HG02840 (cell line): ENCODE measurements around the gene MAP3K9.
"Not testable (repeated sequence)": the region's sequence is repeated elsewhere in the genome, so short reads cannot be mapped to it uniquely, and the experiment has no call there.

Source experiments
- ATAC-seq: cut with Tn5 transposase; IDR thresholded peaks from one replicate; pipeline ENCODE4 v1.9.1; 2021; ENCODE audit warnings: mild to moderate bottlenecking, moderate library complexity, moderate number of reproducible peaks; ENCODE audit not compliant: unreplicated experiment, low FRiP score

MAP3K9 gene

GRCh38 chr14:70809225-70810219 is at the start of gene MAP3K9:
MAP3K9 (minus strand) TSS chr14:70809513; CDS start chr14:70809171, 342 bp downstream.
- peak; percentile 87 for ATAC-seq

DNA sequence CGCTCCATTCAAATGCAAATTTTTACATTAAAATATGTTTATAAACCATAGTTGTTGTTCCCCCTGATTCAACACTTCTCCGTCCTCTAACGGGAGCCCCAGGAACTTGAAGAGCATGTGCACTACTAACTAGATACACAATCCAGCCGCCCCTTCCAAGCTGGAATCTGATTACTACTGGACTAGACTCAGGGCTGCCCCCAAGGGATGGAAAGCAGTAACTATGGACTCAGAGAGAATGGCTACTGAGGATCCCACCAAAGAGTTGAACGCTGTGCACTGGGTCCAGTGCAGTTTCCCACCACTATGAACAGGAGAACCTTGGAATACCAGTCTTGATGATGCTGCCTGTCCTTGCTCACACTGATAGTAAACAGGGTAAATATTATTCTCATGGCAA is 49.3 kb upstream of the MAP3K9 start:
- ATAC-seq, result no peak

DNA sequence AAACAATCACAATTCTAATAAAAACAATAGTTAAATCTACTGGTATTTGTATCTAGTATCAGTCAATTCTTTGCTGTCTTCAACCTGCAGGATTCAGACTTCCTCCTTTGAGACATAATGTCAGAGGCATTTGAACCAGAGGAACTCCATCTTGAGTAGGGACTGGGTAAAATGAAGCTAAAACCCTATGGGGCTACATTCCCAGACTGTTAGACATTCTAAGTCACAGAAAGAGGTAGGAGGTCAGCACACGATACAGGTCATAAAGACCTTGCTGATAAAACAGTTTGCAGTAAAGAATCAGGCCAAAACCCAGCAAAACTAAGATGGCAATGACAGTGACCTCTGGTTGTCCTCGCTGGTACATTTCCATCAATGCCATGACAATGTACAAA is 48.2 kb upstream of the MAP3K9 start:
- ATAC-seq, result no peak

GRCh38 chr14:70856851-70857495 is 47.7 kb upstream of the MAP3K9 start:
- no peak for ATAC-seq

- no peak for ATAC-seq
Observed at GRCh38 chr14:70855486-70855885, 46.2 kb upstream of the MAP3K9 start.

GRCh38 chr14:70853658-70854057 is 44.3 kb upstream of the MAP3K9 start:
- ATAC-seq, result not testable (repeated sequence)

GRCh38 chr14:70847406-70848090 is 38.2 kb upstream of the MAP3K9 start:
- ATAC-seq, result no peak

DNA sequence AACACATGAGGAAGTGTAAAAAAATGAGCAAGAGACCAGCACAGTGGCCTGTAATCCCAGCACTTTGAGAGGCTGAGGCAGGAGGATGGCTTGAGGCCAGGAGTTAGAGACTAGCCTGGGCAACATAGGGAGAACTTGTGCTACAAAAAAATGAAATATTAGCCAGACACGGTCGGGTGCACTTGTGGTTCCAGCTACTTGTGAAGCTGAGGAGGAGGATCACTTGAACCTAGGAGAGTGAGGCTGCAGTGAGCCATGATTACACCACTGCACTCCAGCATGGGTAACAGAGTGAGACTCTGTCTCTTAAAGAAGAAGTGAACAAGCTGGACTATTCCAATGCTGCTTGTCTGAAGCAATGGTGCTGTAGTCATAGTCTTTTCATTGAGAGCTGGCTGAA is 36.3 kb upstream of the MAP3K9 start:
- ATAC-seq, result no peak

GRCh38 chr14:70842851-70843462 is 33.6 kb upstream of the MAP3K9 start:
- ATAC-seq, result no peak

DNA sequence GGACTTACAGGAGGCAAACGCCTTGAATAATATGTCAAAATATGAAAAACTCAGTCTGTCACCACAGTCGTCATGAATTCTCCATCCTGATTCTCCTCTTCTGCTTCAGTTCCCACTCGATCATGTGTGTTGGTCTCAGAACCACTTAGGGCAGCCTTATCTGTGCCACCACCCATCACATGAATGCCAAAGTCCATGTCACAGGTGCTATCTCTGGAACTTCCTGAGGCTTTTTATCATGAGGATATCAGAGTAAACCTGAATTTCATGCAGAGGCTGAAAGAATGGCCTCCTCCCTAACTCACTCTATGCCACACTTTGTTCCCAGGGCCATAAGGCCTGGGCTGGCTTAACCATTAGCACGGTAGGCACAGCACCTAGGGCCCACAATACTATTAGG is 28.8 kb upstream of the MAP3K9 start:
- ATAC-seq, result no peak

DNA sequence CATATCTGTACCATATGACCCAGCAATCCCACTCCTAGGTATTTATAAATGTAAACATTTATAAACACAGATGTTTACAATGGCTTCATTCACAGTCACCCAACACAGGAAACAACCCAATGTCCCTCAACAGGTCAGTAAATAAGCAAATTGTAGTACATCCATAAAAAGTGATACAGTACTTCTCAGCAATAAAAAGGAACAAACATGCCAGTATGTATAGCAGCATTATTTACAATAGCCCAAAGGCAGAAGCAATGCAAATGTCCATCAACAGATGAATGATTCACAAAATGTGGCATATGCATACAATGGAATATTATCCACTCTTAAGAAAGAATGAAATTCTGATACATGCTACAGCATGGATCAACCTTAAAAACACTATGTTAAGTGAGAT is 27.6 kb upstream of the MAP3K9 start:
- ATAC-seq, result no peak

DNA sequence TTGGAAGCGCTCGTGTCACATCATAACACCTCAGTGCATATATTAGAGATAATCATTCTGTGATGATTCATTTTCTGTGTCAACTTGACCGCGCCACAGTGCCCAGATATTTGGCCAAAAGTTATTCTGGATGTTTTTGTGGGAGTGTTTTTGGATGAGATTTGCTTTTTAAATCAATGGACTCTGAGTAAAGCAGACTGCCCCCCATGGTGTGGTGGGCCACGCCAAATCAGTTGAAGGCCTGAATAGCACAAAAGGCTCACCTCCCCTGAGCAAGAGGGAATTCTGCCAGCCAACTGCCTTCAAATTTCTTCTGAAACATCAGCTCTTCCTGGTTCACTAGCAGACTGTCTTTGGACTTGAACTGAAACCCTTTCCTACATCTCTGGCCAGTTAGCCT is 24.6 kb upstream of the MAP3K9 start:
- ATAC-seq, result no peak

DNA sequence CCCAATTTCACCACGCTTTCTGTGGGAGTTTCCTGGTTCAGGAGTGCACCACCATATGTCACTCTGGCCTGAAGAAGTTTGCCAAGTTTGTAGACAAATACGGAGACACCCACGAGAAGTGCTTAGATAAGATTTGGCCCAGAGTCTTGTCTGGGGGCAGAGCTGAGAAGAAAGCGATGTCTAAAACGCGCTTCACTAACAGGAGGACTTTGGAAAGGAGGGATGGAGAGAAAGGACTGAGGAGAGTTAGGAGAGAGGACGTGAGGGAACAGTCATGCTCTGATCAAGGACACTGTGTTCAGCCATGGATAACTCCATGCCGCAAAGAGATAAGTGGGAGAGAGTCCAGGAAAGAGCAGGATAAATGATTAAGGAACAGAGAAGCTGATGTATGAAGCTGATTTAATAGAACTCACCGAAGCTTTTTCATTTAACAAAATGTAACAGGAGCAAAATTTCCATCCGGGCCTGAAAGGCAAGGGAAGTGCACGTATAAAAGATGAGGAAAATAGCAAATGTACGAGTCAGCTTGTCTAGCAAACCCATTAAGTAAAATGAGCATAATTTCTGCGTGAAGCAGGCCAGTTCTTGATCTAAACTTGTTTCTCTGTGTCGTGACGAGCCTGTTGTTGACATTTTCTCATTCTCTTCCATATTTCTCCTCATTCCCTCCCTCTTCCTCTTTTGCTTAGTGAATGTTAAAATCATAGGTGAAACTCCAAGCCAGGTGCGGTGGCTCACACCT is 23.4 kb upstream of the MAP3K9 start:
- ATAC-seq, result no peak

GRCh38 chr14:70830998-70831781 is 21.9 kb upstream of the MAP3K9 start:
- ATAC-seq, result no peak

DNA sequence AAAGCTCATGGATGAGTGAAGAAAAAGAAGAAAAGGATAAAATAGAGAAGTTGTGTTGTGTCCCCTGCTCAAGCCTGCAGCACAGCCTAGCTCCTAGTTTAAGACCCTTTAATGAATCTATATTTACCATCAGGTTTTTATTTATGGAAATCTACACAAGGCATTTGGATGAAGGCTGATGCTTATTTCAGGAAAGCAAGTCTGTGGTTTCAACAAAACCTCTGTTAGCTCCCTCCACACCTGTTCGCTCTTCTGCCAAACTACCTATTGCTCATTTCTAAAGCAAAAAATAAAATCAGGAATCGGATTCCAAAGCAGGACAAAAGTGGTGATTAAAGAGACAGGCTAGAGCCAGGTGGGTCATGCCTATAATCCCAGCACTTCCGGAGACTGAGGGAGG is 18.9 kb upstream of the MAP3K9 start:
- ATAC-seq, result no peak

DNA sequence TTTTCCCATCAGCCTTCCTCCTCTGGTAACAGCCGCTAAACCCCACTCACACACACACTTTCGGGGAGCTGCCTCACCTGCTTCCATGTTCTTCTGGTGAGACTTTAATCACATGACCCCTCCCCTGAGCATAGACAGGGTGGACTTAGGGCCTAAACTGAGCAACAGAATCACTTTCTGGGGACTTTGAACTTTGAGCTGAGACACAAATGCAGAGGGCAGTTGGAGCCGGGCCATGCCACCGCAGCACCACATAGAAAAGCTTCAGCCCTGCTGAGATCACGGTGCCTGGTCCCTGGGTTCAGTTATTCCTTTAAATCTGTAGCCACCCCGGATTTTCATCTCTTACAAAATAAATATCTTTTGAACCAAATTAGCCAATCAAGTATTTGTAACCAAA is 18.4 kb upstream of the MAP3K9 start:
- ATAC-seq, result no peak

- ATAC-seq, result no peak
Observed at GRCh38 chr14:70827347-70827746, 18.0 kb upstream of the MAP3K9 start.

DNA sequence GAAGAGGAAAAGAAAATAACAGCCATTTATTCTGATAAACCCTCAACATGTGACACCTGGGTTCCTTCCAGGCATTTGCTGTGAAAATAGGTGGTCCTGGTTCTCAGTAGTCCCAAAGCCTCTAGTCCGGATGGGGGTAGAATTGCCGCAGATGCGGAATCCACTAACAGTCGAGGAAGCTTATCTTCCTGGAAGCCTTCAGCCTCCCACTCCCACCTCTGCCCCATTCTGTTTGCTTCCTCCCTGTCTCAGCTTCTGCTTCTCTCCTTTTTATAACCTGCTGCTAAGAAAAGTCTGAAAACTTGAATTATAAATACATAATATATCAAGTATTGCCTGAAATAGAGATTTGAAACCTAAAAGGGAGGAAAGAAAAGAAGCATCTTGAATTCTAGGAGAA is 14.0 kb upstream of the MAP3K9 start:
- ATAC-seq, result no peak

- ATAC-seq, result no peak
Observed at GRCh38 chr14:70822530-70823185, 13.3 kb upstream of the MAP3K9 start.
